Adrenal gland (tissue), 5 donors: ENCODE results near the gene HOXD11.

Experiments
- CTCF ChIP-seq, 6 experiments: fragments of 450-650 bp in 4 of 6; fragments of 200-600 bp in 2 of 6; sonication (generic) in 1 of 6; IDR thresholded peaks; 1 replicate in 5 of 6; 2 replicates in 1 of 6; pipeline versions ENCODE4 v1.5.1 to v1.8.0; 2016 to 2021; ENCODE audit warnings: antibody characterized with exemption in 6 of 6, mild to moderate bottlenecking in 2 of 6, moderate library complexity in 1 of 6
- POLR2A ChIP-seq, 2 donors: fragments of 450-650 bp; IDR thresholded peaks; one replicate each; pipeline ENCODE4 v1.6.1; 2017; ENCODE audit warnings: antibody characterized with exemption in 2 of 2, mild to moderate bottlenecking in 2 of 2, moderate library complexity in 1 of 2
- donor health status: DM: no; HTN: no; CAD: no.

- no peak for TF ChIP-seq POLR2A (IDR thresholded peaks at IDR 0.05)
- no peak for TF ChIP-seq CTCF (IDR thresholded peaks at IDR 0.05)
These were observed 20.6 kb downstream of the HOXD11 start for GRCh38 chr2:176127774-176128072.
